SW 1271 (cell line): ENCODE results near the gene SMAD2.
A peak's percentile ranks its signal among the peaks of the same experiment; 100 is the strongest.

Experiments used
- DNase-seq, 2 experiments: peaks; one replicate each; lab custom pipeline; 2025; lab: John Stamatoyannopoulos, UW

The SMAD2 gene

DNA sequence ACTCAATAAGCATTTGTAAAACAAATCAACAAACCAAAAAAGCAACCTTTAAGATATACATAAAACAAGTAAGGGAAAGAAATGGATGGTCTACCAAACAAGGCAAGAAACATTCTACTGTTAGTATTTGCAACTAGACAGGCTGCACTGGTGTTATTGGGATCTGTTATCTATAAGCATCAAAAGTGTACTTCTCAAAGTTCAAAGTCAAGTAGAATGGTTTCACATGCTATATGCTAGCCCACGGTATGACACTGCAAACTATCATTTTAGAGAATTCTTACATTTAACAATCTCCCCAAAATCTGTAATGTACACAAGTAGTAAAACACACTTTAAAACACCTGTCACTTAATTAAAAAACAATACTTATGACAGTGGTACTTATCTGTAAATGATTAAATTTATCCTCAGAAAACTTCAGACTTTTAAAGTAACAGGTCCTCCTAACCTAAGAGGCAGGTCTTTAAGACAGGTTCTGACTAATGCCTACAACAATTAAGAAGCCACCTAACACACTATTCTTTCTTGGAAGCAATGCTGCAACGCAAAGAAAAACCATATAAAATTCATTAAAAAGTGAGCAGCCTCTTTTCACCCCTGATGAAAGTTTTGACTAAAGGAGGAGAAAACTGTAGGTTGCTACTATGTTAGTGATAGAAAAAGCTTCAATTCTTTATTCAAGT lies 34.8 kb downstream of the SMAD2 start:
- no peak for DNase-seq

DNA sequence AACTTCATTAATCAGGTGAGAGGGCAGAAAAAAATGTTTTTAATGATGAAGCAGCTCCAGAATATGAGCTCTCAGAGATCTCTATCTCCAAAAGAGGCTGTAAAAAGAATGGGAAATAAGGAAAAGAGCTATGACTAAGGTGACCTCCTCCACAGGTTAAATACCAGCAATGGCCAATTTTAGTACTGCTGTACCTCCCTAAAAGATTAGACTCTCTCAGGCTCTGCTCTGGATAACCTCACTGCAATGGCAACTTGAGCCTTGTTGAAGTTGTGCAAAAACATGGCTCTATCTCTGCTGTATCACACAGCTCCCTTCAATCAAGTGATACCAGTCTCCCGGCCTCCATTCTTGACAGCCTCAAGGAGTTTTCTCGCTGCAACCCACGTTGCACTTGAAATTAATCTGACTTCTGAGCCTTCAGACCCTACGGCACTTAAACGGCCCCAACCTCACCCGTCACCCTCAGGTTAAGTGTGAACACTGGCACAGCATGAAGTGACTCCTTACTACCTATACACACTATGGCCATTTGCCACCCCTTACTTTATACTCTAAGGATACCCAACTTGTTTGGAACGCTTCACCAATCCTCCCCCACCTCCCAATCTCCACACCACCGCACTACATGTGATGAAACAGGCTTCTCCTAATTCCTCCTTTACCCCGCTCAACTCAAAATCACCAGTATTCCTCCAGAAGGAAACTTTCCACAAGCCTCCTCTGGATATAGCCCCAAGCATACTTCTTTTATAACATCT lies 36.3 kb downstream of the SMAD2 start:
- DNase-seq, result no peak

DNA sequence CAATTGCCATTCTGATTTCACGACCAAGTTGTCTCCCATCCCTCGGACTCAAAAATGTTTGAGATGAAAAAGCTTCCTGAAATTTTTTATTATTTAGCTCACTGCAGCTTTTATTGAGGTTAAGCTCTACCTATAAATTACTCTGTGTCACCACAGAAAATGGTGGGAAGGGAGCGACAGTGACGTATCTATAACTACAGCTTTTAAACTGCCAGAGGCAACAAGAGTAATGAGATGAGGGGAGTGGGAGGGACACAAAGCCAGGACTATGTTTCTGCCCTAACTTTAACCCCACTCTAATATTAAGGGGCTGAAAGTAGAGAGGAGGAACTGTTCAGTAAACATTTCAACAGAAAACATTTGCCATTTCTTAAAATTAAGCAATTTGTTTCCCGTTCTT lies 37.4 kb downstream of the SMAD2 start:
- no peak for DNase-seq

DNA sequence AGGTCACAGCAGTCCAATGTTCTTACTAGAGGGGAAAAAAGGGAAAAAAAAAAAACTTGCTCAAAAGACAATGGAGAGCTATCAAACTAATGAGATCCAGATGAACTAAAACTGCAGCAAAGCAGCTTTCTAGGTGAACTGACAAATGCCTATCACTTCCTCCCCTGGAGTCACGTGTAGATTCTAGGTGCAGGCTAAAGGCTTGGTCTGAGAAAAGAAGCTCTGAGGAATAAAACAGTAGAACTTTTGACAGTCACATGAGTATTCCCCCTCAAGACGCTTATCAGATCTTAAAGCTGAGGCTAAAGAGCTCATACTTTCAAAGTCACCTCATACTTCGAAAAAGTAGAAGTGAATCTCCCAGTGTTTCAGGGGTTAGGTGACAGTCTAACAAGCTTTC lies 42.3 kb downstream of the SMAD2 start:
- DNase-seq, result no peak

DNA sequence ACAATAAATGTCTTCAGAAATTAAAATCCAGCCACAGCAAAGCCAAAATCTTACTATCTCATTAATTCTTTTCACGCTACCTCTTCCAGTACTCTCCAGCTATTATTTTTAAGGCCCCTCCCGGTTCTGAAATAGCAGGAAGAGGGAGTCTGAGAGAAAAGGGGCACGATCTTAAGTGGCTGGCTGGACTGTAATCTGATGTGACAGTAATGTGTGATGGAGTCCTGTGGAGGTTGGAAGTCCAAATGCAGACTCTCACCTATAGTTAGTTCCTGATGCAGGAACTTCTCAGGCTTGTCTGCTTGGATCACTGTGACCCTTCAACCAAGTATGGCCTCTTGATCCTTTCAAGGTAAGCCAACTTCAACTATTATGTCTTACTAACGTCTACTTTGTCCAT lies 43.2 kb downstream of the SMAD2 start:
- DNase-seq, result no peak

DNA sequence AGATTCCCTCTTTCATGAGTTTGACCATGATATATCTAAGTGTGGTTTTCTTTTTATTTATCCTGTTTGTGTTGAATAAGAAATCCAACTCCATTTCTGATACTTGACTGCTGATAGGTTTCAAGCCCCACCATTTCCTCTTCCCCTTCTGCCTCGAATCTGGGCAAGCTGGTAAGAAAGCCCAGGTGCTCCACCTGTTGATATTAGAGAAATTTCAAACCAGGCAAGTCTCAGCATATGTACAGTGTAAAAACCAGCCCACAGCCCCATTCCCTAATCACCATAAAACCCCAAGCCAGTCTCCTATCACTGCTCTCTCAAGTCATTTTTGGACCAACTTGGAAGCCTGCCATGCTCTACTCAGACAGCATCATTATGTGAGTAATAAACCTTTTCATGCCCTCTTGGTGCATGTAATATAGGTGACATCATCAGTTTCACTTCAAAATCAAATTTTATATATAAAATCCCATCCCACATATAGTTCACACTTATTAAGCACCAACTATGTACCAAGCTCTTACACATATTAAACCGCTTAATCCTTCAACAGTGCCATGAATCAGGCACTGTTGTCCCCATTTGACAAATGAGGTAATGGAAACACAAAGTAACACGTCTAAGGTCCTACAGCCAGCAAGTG lies 46.6 kb downstream of the SMAD2 start:
- DNase-seq, result no peak

DNA sequence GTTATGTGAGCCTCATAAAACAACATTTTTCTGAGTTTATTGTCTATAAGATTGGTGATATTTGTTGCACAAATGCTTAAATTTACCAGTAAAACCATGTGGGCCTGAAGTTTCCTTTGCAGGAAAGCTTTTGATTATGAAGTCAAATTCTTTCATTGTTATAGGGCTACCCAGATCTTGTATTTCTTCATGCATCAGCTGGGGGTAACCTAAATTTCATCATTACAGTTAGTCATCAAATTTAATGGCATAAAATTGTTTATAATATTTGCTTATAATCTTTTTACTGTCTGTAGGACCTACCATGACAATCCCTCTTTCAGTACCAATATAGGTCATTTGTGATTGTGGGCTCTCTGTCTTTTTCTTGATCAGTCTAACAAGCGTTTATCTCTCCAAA lies 47.8 kb downstream of the SMAD2 start:
- no peak for DNase-seq

DNA sequence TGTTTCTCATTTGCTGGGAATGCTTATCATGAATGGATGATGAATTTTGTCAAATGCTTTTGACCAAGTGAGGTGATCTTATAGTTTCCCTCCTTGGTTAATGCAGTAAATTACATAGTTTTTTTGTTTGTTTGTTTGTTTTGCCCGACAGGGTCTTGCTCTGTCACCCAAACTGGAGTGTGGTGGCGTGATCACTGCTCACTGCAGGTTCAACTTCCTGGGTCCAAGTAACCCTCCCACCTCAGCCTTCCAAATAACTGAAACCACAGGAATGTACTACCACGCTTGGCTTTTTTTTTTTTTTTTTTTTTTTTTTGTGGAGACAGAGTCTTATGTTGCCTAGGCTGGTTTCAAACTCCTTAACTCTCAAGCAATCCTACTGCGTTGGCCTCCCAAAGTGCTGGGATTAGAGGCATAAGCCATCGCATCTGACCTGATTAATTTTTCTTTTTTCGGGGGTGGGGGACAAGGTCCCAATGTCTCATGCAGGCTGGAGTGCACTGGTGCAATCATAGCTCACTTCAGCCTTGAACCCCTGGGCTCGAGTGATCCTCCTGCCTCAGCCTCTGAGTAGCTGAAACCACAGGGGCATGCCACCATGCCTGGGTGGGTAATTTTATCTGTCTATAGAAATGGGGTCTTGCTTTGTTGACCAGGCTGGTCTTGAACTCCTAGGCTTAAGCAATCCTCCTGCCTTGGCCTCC lies 48.6 kb downstream of the SMAD2 start:
- DNase-seq, result peak in 1 of 2 experiments; percentile 68

DNA sequence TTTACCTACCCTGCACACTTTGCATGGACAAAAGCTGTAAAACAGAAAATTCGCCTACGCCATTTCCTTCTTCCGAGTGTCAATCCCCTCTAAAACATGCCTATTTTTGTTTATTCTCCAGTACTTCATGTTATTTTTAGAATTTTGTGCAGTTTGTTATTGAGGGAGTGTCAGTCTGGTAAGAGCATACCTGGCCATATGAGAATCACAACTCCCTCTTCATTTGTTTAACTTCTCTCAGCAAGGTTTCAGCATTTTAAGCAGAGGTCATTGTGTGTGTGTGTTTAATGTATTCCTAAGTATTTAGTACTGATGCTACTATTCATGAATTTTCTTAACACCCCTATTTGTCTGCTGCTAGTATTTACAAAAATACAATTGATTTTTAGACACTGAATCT lies 49.4 kb downstream of the SMAD2 start:
- no peak for DNase-seq

DNA sequence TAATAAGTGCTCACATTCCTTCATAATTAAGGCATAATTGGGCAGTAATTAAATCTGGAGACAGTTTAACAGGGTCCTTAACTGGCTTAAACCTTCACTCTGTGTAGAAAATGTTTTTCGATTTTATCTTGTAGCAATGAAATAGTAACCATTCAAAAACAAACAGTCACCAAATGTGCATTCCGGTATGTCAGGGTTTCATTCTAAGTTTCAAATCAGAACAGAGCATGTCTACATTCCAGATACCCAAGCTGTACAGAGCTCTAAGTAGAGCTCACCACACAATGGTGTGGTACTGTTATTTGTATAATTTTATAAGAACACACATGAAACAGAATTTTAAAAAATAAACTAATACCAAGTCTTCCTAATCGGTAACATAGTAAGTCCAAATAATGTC lies 52.6 kb downstream of the SMAD2 start:
- no peak for DNase-seq

DNA sequence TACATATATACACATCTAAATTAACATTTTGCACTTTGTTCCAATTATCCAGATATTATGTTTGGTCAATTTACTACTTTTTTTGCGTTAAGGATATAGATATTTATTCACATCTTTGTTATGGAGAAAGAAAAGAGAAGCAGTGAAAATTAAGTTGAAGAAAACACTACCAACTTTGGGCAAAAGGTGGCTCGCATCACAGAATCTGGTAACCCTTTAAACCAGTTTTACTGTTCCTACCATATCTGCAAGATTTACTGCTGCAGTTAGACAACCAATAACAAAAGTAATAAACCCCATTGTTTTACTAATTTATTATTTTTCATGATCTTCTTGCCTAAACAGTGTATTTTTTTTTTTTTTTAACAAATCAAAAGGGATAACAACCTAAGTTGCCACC lies 53.6 kb downstream of the SMAD2 start:
- no peak for DNase-seq

DNA sequence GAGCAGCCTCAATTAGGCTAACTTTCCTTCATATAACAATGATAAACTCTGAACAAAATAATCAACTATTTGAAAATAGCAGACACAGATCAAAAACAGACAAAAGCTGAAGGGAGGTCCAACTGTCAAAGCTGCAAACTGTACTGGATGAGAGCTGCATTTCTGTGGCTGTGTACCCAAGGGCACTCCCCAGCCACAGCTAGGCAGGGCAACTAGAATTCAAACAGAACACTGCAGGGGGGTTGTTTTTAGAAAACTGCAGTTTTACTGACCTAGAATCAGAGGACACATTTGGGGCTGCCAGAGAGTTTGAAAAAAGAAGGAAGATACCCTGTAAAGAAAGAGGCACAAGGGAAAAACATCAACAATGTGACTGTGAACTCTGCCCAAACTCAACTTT lies 56.8 kb downstream of the SMAD2 start:
- no peak for DNase-seq

DNA sequence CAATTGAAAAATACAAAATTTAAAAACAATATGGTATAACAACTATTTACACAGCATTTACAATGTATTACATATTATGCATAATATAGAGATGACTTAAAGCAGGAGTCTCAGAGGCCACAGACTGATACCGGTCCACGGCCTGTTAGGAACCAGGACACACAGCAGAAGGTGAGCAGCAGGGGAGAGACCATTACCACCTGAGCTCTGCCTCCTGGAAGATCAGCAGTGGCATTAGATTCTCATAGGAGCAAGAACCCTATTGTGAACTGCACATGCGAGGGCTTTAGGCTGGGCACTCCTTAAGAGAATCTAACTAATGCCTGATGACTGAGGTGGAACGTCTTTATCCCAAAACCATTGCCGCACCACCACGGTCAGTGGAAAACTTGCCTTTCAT lies 58.0 kb downstream of the SMAD2 start:
- no peak for DNase-seq

DNA sequence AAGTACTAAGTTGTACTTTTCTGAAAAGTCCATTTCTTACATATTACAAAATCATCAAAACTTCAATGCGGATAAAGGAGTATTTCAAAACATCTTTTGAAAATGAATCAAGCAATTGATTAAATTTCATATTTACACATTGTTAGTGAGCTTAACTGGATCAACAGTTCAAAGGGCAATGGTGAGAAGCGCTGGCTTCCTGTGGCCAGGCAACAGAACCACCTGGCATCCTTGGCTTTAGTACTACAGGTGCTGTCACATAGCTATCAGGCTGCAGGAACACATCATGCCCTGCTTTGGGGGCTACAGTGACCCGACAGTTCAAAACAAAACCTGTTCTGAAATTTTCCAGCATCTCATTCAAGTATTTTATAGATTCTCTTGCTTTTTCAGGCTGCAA lies 59.2 kb downstream of the SMAD2 start:
- DNase-seq, result no peak

DNA sequence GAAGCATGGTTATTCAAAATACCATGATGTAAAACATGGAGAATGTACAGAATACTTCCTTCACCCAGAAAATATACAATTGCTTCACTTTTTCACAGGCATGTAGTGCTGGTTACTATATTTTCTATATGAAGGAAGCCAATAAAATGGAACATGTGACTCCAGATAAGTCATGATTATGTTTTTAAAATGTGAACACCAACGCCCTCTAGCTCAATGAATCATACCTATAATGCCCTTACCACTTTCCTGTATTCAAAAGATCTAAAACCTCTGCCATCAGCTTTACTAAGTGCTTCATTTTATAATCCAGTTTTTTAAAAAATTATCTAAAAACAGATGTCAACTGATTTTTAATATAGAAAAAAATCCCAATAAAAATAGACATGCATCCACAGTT lies 59.9 kb downstream of the SMAD2 start:
- no peak for DNase-seq

DNA sequence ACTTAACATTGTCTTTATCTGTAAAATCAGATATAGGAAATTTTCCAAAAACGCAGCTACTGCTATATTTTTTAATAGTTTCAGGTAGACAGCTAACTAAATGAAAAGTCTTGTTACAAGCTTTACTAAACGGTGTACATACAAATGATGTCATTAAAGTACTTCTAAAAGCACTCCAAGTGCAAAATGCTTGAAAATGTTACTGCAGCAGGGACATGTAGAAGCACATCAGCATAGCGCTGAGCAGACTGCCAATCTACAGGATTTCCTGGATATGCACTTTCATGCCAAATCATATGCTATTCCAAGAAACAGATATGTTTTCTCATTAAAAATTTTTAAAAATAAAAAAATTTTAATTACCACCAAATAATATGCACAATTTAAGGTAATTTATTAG lies 61.7 kb downstream of the SMAD2 start:
- no peak for DNase-seq

DNA sequence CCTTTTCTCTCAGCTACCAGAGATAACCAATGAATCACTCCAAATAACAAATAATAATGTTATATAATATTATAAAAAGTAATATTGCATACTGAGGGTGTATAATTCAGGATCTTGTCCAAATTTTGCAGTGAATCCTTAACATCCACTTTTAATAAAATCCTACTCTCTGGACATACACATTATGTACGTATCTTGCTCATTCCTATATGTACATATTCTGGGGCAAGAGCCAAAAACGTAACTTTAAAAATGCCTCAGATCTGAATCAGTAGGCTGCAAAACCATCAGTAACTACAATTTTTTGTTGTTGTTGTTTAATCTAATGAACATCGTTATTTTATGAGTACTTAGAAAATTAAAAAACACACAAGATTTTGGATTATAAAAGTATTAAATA lies 65.3 kb downstream of the SMAD2 start:
- DNase-seq, result no peak

DNA sequence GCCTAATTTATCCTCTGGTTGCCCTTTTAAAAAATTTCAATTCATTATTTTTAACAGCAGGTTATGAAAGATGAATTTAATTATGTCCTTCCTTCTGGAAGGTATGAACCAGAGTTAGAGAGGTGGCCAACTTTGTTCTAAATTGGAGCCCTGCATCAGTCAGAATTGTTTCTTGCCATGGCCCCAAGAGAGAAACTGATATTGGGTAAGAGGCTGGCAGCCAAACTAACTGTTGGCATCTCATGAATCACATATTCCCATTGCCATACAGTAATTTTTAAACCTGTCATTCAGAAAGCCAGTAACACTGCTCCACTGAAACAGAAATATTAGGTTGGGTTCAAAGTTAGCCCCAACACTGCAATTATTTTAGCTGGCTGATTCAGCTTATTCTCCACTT lies 67.4 kb downstream of the SMAD2 start:
- DNase-seq, result no peak

DNA sequence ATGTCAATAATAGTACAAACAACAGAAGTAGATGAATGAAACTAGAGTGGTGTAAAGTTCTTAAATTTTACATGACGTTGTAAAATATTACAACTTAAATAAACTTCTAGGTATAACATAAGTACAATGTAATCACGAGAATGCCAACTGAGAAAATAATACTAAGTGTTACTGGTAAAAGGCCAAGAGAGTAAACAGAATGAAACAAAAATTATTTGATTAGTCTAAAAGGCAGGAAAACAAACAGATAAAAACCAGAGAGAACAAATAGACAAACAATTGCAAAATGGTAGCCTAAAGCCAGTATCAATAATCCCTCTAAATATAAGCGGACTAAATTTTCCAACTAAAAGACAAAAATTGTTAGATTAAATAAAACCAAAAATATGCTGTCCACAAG lies 71.9 kb downstream of the SMAD2 start:
- DNase-seq, result no peak

DNA sequence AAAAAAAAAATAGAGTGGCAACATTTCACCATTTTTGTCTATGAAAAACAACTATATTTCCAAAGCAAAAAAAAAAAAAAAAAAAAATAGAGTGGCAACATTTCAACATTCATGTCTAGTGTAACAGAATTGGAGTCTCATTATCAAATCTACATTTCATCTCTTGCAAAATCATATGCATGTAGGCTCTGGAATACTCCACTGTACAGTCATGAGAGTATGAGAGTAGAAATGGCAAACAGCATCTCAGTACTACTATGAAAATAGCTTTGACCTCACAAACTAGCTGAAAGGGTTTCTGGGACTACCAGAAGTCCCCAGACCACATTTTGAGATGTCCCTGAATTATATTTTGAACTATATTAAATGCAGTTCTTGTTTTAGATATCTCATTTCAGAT lies 82.8 kb downstream of the SMAD2 start:
- no peak for DNase-seq

DNA sequence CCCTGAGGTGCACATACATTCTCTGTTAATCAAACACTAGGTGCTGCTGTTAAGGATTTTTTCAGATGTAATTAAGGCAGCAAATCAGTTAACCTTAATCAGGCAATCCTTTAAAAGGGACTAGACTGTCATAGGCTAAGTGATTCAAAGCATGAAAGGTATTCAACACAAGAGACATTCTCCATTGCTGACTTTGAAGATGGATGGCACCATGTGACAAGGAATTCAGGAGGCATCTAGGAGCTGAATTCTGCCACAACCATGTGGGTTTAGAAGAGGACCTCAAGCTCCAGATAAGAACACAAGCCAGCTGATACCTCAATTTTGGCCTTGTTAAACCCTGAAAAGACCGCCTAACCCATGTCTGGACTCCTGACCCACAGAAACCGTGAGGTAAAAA lies 84.0 kb downstream of the SMAD2 start:
- no peak for DNase-seq

DNA sequence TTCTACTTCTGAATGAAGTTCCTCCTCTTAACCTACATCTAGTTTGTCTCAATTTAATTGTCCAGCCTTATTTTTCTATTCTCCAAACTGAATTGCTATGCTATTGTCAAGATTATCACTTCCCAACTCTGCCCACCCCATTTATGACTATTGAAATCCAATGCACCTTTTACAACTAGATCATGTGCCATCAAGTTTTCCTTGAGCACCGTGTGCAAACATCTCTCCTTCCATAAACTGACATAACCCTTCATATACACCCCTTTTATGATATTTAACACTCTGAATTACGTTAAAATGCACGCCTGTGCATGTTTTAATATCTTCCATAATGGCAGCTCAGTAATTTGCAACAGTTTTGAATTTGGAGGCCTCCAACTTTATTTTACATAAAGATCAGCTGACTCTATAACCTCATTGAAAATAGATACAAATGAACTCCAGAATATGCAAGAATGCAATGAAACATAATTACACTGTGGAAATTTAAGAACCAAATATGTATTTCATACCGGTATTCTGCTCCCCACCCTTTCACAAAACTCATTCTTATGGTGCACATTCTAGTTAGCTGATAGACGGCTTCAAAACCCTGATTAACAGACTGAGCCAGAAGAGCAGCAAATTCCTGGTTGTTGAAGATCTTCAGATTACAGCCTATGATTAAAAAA lies 85.5 kb downstream of the SMAD2 start:
- no peak for DNase-seq
